T-helper 2 cell treated with Interferon-gamma antibody and Interleukin-4, amounts not matched to agents 100 ng/mL and 5 ng/mL, for 36 hours (primary cell): ENCODE results near the gene IFI6. TPM values are rescaled to one million over a fixed set of nuclear protein-coding genes. Genes with fewer than 3 reads are reported as not detected.
"Not testable (repeated sequence)": the region's sequence is repeated elsewhere in the genome, so short reads cannot be mapped to it uniquely, and the experiment has no call there.

Experiments
- intact Hi-C: fragments of 100-400 bp; cut with micrococcal nuclease; formaldehyde crosslinking; loops from one replicate; pipeline ENCODE4 v1.15.1; 2023
- total RNA-seq: library from RNA; stranded (reverse); gene quantifications from 2 replicates; pipeline ENCODE4 v1.2.3, GENCODE V29; 2022

The IFI6 gene, protein sequence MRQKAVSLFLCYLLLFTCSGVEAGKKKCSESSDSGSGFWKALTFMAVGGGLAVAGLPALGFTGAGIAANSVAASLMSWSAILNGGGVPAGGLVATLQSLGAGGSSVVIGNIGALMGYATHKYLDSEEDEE
- 91.8 and 99.1 TPM in 2 replicates for total RNA-seq

- intact Hi-C loops = loop anchor here (1.0 to 5.0 kb wide), 4 partner anchors 53 to 350 kb away; partner anchors contain the start of genes FAM76A, PPP1R8, STX12 and TMEM222
These were observed at the start of gene IFI6 for GRCh38 chr1:27671964-27672749. IFI6 (minus strand) TSS chr1:27672192; CDS start chr1:27669314, 2,878 bp downstream.

DNA sequence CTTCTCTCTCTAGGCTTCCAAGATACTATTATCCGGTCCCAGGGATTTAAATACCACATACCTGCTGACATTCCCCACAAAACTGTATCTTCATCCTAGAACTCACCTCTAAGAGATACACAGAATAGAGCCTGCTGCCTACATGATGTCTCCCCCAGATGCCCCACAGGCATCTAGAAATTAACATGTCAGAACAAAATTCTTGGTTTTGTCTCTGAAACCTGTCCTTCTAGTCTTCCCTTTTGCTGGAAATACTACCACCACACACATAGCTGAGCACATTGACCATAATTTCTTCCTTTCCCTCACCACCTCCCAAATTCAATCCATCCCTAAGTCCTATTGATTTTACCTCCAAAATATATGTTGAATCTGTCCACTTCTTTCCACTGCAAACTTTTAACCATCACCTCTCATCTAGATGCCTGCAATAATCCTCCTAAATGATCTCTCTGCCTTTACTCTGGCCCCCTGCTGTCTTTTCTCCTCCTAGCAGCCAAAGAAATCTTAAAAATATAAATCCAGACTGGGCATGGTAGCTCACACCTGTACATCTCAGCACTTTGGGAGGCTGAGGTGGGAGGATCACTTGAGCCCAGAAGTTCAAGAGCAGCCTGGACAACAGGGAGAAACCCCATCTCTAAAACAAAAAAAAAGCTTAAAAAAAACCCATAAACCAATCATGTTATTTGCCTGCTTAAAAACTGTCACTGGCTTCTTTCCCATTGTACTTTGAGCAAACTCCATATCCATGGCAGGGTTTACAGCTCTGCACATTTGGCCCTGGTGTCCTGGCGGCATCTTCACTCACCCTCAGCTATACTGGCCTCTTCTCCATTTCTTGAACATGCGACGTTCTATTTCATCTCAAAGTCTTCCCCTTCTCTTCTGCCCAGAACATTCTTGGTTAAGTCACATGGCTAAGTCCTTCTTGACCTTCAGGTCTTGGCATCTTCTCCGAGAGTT, 47.6 kb upstream of the IFI6 start:
- intact Hi-C loops = no loop called here

DNA sequence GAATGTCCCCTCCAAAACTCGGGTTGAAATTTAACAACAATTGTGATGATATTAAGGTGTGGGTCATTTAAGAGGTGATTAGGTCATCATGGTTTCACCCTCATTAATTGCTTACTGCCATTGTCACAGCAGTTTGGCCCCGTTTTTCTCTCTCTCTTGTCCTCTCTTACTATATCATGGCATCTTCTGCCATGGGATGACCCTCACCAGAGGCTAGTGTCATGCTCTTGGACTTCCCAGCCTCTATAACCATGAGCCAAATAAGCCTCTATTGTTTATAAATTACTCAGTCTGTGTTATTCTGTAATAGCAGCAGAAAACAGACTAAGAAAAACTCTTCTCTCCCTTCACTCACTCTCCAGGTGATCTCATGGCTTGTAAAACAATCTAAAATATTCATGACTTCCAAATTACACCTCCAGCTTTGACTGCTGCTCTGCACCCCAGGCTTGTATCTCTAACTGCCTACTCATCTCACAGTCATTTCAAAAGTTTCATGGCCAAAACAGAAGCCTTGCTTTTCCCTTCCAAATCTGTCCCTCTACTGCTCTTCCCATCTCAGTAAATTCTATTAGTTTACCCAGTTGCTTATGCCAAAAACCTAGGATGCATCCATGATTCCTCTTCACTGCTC, 44.4 kb upstream of the IFI6 start:
- intact Hi-C loops = no loop called here

GRCh38 chr1:27713869-27714513, 42.0 kb upstream of the IFI6 start:
- intact Hi-C loops = no loop called here

GRCh38 chr1:27713139-27713725, 41.2 kb upstream of the IFI6 start:
- intact Hi-C loops = no loop called here

- intact Hi-C loops = no loop called here
These were observed 38.6 kb upstream of the IFI6 start for GRCh38 chr1:27710574-27710973.

GRCh38 chr1:27705545-27705944, 33.6 kb upstream of the IFI6 start:
- intact Hi-C loops = no loop called here

- intact Hi-C loops = no loop called here
These were observed 33.0 kb upstream of the IFI6 start for GRCh38 chr1:27704958-27705357.

DNA sequence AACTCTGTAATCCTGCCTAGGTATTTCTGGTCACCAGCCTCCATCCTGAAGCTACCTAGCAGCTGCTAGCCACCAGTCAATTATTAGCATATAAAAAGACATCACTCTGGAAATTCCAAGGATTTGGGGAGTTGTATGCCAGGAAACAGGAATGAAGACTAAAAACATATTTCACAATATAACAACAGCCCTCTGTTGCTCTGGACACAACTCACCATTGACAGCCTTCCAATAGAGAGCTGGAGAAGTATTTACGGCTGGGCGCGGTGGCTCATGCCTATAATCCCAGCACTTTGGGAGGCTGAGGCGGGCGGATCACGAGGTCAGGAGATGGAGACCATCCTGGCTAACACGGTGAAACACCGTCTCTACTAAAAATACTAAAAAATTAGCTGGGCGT, 24.8 kb upstream of the IFI6 start:
- intact Hi-C loops = not testable (repeated sequence)

DNA sequence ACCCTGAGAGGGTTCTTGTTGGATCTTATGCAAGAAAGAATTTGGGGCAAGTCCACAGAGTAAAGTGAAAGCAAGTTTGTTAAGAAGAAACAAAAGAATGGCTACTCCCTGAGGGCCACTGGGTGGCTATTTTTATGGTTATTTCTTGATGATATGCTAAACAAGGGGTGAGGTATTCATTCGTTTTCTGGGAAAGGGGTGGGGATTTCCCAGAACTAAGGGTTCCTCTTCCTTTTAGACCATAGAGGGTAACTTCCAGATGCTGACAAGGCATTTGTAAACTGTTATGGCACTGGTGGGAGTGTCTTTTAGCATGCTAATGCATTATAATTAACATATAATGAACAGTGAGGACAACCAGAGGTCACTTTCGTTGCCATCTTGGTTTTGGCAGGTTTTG, 18.2 kb upstream of the IFI6 start:
- intact Hi-C loops = no loop called here

GRCh38 chr1:27689423-27690173, 17.6 kb upstream of the IFI6 start:
- intact Hi-C loops = no loop called here

DNA sequence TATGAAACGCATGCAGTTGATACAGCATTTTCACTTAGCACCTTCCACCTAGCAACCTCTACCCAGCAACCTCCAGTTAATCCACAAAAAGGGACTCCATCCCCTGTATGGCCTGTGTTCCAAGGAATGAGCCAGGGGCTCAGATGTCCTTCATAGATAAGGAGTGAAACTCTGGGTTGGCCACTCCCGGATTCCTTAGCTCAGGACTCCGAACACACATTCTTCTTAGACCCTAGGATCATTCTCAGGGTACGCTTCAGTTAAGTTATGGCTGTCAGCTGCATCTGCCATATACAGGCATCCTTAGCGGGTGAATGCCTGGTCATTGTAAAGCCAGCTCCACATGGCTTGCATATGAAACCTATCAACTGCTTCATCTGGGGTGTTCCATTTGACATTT, 15.9 kb upstream of the IFI6 start:
- intact Hi-C loops = no loop called here

GRCh38 chr1:27686223-27686990, 14.4 kb upstream of the IFI6 start:
- intact Hi-C loops = no loop called here

GRCh38 chr1:27684176-27684575, 12.2 kb upstream of the IFI6 start:
- intact Hi-C loops = no loop called here

- intact Hi-C loops = no loop called here
These were observed 10.5 kb upstream of the IFI6 start for GRCh38 chr1:27682351-27682944.

DNA sequence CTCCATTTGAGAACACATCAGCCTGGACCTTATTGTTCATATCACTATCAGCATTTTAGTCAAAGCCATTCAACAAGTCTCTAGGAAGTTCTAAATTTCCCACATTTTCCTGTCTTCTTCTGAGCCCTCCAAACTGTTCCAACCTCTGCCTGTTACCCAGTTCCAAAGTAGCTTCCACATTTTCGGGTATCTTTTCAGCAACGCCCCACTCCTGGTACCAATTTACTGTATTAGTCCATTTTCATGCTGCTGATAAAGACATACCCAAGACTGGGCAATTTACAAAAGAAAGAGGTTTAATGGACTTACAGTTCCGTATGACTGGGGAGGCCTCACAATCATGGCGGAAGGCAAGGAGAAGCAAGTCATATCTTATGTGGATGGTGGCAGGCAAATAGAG, 9.6 kb upstream of the IFI6 start:
- intact Hi-C loops = not testable (repeated sequence)

GRCh38 chr1:27680225-27680791, 8.3 kb upstream of the IFI6 start:
- intact Hi-C loops = not testable (repeated sequence)

DNA sequence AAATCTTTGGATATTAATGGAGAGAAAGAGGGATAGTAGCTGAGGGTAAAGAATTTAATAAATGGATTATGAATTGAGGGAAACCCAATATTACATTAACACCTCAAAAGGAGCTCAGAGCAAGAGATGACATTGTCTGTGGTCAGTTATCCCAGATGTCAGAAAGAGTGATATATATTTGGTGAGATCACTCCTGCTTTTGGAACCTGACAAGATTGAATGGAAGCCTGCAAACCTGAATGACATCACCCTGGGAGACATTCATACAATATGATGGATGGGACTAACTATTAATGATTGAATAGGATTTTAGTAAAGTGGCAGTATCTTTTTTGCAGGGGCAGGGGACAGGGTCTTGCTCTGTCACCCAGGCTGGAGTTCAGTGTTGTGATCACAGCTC, 6.8 kb upstream of the IFI6 start:
- intact Hi-C loops = no loop called here
